GM10248 (cell line): ENCODE measurements around the gene SLC16A7.

Experiments
- CTCF ChIA-PET: fragments of 300-600 bp; sonication (Branson Sonifier 250); formaldehyde crosslinking; extraction: SDS; loops from one replicate; lab custom pipeline; 2021; ENCODE audit warnings: antibody characterized with exemption; lab: Yijun Ruan, JAX
- POLR2A ChIA-PET: fragments of 350-650 bp; sonication (Branson Sonifier 250); formaldehyde crosslinking; extraction: SDS; loops from one replicate; lab custom pipeline; 2020; ENCODE audit warnings: antibody characterized with exemption; lab: Yijun Ruan, JAX
- DNase-seq: peaks from one replicate; pipeline ENCODE4 v3.0.0; 2012; ENCODE audit errors: extremely low spot score
- CTCF ChIP-seq: IDR thresholded peaks from 2 replicates; pipeline ENCODE4 v1.5.1; 2012; ENCODE audit warnings: mild to moderate bottlenecking, low read depth; ENCODE audit errors: extremely low read depth, missing control alignments, control extremely low read depth

Gene SLC16A7

GRCh38 chr12:59646636-59647035 is 50.8 kb downstream of the SLC16A7 start:
- ChIA-PET CTCF (interaction anchor here (0.7 kb wide), 1 partner anchor 12 kb away, joined by 3 read pairs; no protein-coding TSS in a partner anchor), POLR2A (no interaction called here)
- no peak for TF ChIP-seq CTCF
- DNase-seq, result no peak

DNA sequence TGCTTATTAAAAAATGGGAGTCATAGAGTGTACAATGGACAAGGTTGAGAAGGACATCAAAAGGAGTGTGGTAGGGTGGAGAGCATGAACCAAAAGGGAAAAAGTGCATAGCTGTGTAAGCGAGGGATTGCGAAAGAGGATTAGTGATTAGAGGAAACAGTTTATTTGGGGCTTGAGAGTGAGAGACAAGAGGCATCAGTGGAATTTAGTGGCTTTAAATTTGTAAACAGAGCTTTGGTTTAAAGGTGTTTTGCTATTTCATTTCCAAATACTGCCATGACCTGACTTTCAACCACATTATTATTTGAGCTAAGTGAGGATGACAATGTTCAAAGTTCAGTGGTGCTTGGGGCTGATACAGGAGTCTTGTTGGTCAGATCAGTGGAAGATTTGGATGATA is 53.4 kb downstream of the SLC16A7 start:
- ChIA-PET CTCF (interaction anchor here (2.1 kb wide), 1 partner anchor 10 kb away, joined by 4 read pairs; no protein-coding TSS in a partner anchor), POLR2A (no interaction called here)
- no peak for DNase-seq
- no peak for TF ChIP-seq CTCF

GRCh38 chr12:59650588-59651228 is 54.9 kb downstream of the SLC16A7 start:
- TF ChIP-seq CTCF, result no peak
- POLR2A ChIA-PET, result no interaction called here
- CTCF ChIA-PET, result interaction anchor here (0.8 to 2.1 kb wide), 5 partner anchors 8 to 52 kb away, joined by 3 to 4 read pairs (median 4); no protein-coding TSS in a partner anchor
- no peak for DNase-seq

DNA sequence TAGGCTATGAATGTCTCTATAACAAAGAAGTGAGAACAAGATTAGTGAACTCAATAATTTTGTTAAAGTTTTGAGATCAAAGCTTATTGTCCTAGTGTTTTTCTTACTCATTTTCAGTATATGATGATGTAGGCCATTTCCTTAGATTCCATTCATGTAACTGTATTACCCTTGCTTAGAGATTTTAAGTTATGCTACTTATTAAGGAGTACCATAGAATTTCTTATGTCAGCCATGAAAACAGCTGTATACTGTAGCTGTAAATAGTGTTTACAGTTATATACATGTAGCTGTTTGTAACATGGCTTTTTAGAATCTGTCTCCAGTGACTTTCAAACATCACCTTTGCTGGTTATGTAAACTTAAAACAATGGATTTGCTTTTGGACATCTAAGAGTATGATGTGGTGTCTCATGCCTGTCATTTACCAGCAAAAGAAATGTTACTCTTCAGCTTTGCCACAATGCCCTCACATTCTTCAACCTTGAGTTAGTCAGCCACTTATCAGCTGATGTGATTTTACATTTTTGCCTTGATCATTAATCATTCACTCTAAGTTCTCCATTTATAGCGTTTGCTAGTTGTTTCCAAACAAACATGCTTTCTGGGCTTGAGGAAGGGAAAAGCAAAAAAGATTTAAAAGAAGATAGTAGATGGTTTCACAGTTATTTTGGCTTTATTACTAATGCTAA is 55.5 kb downstream of the SLC16A7 start:
- ChIA-PET CTCF (interaction anchor here (1.1 to 1.7 kb wide), 3 partner anchors 10 to 52 kb away, joined by 3 to 4 read pairs (median 4); no protein-coding TSS in a partner anchor), POLR2A (no interaction called here)
- no peak for DNase-seq
- TF ChIP-seq CTCF, result no peak

GRCh38 chr12:59652130-59652529 is 56.3 kb downstream of the SLC16A7 start:
- ChIA-PET CTCF (interaction anchor here (1.6 to 1.7 kb wide), 2 partner anchors 10 to 53 kb away, joined by 4 read pairs; no protein-coding TSS in a partner anchor), POLR2A (no interaction called here)
- no peak for TF ChIP-seq CTCF
- DNase-seq, result no peak

DNA sequence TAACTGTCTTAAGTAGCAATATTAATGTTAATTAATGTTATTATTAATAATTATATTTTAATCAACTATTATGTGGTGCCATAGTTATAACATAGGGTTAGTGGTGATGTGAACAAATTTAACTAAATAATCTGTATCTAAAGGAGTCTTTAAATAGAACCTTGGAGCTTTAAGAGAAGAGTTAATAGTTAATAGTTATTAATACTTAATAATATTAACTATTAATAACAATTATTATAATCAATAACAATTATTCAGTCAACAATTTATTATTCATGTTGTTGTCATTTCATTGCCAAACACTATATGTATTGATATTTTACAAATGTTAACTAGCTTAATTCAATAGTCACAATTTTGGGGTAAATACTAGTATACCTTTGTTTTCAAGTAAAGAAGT is 58.2 kb downstream of the SLC16A7 start:
- no peak for DNase-seq
- TF ChIP-seq CTCF, result no peak
- ChIA-PET POLR2A (no interaction called here), CTCF (no interaction called here)
